ENCODE data around the gene GLIPR1L1.

GLIPR1L1 gene

DNA sequence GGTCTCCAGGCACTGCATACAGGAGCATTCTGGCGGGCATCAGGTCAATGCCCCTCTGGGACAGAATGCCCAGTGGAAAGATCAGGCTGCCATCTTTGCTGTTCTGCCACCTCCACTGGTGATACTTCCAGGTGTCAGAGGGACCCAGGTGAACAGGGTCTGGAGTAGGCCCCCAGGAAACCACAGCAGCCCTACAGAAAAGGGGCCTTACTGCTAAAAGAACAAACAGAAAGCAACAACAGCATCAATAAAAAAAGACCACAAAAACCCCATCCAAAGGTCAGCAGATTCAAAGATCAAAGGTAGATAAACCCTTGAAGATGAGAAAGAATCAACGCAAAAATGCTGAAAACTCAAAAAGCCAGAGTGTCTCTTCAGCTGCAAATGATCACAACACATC, 15.9 kb downstream of the GLIPR1L1 start:
- DNase-seq: peak in 1 of 5 experiments; percentile 10

DNA sequence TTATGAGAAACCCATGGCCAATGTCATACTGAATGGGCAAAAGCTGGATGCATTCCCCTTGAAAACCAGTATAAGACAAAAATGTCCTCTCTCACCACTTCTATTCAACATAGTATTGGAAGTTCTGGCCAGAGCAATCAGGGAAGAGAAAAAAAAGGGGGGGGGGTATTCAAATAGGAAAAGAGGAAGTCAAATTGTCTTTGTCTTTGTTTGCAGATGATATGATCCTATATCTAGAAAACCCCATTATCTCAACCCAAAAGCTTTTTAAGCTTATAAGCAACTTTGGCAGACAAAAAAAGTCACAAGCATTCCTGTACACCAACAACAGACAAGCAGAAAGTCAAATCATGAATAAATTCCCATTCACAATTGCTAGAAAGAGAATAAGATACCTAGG, 19.5 kb downstream of the GLIPR1L1 start:
- no peak for DNase-seq

DNA sequence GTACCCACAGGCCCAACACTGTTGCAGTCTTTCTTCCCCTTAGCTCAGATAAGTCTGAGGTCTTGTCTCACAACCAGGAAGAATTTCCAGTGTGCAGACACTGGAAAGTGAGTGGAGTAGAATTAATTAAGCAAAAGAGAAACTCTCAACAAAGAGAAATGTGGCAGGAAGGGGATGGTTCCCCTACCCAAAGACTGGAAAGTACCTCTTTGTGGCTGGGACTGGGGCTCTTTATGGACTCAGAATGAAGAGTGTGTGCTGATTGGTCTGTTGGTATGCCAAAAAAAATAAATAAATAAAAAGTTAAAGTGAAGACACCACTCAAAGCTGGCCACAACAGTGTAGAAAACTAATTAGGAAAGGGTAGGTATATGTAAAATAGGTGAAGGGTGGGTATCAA, 26.4 kb downstream of the GLIPR1L1 start:
- peak in 1 of 5 experiments; percentile 43 for DNase-seq

DNA sequence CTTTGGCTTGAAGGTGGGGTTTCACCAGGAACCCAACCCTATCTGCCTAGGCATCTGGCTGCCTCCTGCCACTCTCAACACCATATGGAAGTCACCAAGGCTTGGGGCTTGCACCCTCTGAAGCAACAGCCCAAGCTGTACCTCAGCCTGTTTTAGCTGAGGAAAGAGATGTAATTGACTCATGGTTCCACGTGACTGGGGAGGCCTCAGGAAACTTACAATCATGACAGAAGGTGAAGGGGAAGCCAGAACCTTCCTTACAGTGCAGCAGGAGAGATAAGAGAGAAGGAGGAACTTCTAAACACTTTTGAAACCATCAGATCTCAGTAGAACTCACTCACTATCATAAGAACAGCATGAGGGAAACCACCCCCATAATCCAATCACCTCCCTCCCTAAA, 26.9 kb downstream of the GLIPR1L1 start:
- DNase-seq: peak in 1 of 5 experiments; percentile 10

DNA sequence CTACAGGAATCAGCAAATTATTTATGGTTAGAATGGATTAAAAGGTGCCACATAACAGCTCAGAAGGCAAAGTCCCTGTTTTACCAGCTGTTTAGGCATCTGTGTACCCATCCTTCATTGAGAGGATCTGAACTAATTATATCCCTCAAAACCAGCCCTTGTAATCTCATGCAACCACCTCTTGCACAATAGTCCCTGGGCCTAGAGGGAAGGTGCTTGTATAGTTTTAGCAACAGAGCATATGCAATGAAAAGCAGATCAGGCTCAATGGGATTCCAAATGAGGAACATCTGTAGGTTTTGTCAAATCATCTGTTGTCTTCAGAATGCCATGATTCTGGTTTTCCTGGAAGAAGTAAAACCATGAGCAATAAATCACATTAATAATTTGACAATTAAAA, 30.4 kb downstream of the GLIPR1L1 start:
- DNase-seq: no peak

DNA sequence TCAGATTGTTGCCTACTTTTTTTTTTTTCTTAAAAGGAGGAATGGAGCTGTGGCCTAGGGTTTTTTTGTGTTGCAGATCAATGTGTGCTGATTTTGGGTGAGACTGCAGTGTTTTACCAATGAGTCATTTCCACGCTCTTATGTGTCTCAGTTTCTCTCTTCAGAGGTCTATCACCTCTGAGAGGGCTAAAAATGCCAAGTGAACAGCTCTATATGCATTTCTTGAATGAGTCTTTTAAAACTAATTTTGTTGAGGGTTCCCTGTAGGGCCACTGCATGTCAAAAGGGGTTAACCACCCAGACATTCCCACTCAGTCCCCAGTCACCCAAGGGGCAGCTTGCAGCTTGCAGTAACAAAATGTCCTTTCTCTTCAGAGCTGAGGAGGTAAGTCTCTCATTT, 32.2 kb downstream of the GLIPR1L1 start:
- DNase-seq: peak in 1 of 5 experiments; percentile 26

DNA sequence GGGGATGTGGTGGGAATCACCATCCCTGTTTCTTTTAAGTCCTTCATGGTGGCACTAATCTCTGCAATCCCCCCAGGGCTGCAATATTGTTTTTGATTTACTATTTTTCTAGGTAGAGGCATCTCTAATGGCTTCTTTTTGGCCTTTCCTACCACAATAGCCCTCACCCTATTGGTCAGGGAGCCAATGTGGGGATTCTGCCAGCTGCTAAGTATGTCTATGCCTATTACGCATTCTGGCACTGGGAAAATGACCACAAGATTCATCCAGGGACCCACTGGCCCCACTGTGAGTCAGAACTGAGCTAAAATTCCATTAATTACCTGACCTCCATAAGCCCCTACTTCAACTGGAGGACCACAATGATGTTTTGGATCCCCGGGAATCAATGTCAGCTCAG, 40.5 kb downstream of the GLIPR1L1 start:
- DNase-seq: no peak

DNA sequence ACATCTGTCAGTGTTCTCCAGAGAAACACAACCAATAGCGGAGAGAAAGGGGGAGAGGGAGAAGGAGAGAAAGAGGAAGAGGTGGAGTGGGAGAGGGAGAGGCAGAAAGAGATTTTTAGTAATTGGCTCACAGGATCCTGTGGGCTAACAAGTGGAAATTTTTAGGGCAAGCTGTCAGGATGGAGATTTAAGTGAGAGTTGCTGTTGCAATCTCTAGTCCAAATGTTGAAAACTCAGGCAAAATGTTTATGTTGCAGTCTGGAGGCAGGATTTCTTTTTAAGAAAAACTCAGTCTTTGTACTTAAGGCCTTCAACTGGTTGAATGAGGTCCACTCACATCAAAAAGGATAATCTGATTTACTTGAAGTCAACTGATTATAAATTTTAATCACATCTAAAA, 43.9 kb downstream of the GLIPR1L1 start:
- DNase-seq: no peak

DNA sequence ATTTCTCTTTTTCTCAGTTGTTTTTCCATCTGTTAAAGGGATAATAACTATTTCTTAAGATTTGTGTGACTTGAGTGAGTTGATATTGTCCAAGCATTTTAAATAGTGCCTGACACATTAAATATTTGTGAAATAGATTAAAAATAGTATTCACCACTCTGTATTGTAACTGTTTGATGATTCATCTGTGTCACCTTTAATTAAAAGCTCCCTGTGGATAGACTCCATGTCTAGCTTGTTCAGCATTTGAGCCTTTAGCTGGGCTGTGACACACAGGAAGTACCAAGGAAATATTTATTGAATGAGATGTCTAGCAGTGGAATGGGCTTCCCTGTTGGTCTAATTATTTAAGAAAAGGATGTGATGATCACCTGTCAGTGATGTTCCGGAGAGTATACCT, 54.6 kb downstream of the GLIPR1L1 start:
- no peak for DNase-seq

DNA sequence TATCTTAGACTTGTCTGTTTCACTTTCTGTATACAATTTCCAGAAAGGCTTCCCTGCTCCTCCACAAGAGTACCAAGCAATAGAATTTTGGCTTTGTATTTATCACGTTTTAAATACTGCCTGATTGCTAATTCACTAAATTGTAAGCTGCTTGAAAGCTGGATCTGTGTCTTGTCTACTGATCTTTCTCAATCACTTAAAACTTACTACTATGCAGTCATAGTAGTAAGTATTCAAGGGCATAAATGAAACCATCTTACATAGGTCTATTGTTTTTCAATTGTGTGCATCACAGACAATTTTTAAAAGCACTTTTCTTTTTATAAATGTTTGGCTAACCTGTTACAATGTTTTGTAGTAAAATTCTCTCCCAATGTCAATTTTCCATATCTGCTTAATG, 55.2 kb downstream of the GLIPR1L1 start:
- peak in 1 of 5 experiments; percentile 30 for DNase-seq

DNA sequence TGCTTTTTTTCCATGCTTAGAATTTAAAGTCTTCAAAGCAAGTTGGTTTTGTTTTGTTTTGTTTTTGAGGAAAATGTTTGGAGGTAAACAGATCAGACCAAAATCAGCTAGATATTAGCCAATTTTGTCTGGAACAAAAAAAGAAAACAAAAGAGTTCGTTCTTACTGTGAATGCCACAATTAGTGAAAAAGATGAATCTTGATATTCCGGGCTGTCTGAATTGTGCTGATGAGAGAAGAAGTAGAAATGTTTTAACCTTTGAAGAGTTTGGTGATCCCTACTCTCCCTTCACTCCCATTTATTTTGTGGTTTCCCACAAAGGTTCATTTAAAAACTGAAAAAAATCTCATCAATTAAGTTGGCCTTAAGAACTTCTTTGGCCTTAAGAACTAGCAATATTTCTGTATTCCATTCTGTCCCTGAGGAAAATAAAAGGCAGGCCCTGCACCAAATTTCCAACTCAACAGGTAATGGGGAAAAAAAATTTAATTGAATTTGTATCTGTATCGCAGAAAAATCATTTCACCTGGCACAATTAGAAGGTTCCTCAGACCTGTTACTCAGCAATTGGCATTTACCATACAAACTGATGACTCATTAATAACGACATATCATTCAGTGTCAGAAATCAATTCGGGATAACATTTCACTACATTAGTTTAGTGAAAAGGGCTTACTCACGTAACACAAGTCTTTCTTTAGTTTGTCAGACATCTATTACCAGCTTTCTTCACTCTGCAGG, 55.9 kb downstream of the GLIPR1L1 start:
- DNase-seq: no peak

DNA sequence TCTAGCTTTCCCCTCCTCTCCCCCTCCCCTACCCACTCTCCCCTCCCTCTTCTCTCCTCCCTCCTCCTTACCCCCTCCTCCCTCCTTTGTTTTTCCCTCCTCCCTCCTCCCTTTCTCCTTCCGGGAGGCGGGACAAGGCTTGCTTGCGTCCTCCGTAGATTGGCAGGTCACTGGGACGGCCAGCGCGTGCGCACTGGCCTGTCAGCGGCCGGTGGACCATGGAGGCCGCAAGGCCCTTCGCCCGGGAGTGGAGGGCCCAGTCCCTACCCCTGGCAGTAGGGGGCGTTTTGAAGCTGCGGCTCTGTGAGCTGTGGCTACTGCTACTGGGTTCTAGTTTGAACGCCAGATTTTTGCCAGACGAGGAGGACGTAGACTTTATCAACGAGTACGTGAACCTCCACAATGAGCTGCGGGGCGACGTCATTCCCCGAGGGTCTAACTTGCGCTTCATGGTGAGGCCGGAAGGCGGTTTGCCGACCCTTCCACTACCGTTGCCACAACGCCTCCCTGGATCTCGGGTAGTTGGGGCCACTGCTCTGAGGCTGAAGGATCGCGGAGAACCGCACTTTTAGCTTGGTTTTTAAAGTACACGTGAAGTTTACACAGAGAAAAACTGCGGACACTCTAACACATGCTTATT, 56.5 kb downstream of the GLIPR1L1 start, which contains the start of gene GLIPR1L2:
Gene GLIPR1L2 (plus strand): TSS at position 191 of the 640 bp plus-strand sequence. CDS start 28 bp downstream, at position 219.
- peak; percentile 63 to 97 (median 79) for DNase-seq

DNA sequence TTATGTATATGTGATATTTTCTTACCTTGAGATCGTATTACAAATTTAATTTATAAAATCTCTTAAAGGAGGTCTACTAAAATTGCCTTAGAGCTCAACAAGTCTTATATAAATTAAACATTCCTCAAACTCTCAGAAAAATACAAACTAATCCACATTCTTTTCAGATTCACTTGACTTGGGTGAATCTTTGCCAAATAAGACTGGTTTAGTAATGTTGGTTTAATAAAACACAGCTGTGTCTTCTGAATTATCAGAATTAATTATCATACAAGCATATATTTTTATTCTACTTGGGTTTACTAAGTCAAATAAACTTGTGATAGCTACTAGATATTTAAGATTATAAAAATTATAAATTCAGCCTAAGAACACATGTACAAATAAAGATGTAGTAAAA, 69.8 kb downstream of the GLIPR1L1 start:
- DNase-seq: no peak

DNA sequence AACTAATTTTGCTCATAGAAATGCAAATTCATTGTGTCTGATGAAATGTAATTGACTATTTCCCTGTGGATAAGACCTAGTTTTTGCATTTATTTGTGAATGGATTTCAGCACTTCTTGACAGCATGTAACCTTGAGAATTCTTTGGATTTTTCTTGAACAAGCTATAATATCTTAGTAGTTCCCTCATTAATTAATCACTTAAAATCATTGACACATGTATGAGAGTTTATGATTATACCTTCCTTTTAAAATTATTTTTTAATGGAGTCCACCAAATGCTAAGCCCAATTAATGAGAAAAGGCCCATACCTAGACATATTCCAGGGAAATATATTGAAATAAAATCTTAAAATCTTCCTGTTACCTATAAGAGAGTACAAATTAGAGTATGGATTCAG, 73.2 kb downstream of the GLIPR1L1 start:
- DNase-seq: no peak

DNA sequence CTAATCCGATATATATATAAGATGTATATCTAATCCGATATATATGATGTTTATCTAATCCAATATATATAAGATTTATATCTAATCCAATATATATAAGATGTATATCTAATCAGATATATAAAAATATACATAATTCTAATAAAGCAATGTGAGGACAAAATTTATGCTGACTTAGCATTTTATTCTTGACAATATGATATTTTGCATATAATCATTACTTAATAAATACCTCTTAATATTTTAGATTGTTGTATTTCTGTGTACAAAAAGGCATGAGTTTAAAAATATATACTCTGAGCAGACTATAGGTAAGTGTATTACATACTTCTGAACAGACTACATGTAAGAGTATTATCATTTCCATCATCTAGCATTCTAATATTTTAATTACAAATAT, 75.4 kb downstream of the GLIPR1L1 start:
- DNase-seq: no peak

DNA sequence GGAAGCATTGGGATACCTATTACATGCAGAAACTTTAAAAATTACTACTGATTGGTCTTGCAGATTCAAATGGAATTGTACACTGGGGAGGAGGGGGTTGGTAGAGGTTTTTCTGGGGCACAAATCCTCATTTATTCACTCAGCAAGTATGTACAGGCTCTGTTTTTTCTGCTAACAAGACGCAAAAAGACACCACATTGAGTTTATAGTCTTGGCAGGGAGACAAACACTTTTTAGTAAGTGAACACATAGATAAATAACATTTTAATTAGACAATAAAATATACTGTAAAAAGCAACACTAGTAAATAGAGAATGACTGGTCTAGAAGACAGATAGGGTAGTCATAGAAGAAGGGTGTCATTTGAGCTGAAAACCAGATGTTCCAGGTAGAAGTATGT, 80.2 kb downstream of the GLIPR1L1 start:
- DNase-seq: no peak

DNA sequence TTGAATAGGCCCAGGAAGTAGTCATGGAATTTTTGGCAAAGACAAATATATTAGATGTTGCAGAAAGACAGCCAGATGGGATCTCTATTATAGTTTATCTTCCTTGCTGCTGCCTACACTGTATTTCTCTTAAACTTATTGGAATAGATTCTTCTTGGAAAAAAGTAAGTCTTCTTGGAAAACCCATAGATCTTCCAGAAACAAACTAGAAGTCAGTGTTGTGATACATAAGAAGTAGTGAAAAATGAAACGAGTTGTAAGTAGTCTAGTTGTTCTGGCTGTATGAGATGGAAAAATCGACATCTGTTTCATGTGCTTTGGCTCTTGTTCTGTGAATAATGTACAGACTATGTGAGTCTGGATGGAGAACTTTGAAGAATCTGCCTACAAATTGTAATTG, 85.4 kb downstream of the GLIPR1L1 start:
- no peak for DNase-seq

Measured in T-helper 2 cell (primary cell).